IPS-18c (cell line): ENCODE measurements around the gene ZFYVE28.
"Not testable (repeated sequence)": the region's sequence is repeated elsewhere in the genome, so short reads cannot be mapped to it uniquely, and the experiment has no call there.

Experiments used
- H3K4me3 ChIP-seq: 2 replicates; pipeline ENCODE4 v1.7.0; 2013; ENCODE audit warnings: low read depth, mild to moderate bottlenecking, low read length, moderate library complexity; ENCODE audit not compliant: insufficient read depth
- H3K9me3 ChIP-seq: one replicate; pipeline ENCODE4 v1.6.1; 2013; ENCODE audit warnings: mild to moderate bottlenecking, low read length, moderate library complexity; ENCODE audit not compliant: control insufficient read depth, insufficient read depth

The ZFYVE28 gene

DNA sequence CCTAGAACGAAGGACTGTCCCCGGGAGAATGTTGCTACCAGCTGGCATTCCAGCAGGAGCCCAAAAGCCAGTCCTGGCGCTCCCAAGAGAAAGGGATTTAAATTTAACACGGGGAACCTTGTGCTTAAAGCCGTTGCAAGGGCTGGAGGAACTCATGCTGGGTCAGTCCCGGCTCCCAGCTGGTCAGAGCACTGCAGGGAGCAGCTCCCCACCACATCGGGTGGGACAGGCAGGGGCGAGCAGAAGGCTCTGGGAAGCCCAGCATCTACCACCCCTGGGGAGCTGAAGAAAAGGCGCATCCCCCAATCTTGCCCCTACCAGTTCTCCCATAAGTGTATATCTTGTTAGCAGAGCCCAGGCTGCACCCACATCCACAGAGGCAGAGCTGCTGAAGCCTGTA, 16.0 kb upstream of the ZFYVE28 start:
- H3K9me3 ChIP-seq, result no peaks in the 10 kb centered on the region
- H3K4me3 ChIP-seq, result no peak overlapping the region

DNA sequence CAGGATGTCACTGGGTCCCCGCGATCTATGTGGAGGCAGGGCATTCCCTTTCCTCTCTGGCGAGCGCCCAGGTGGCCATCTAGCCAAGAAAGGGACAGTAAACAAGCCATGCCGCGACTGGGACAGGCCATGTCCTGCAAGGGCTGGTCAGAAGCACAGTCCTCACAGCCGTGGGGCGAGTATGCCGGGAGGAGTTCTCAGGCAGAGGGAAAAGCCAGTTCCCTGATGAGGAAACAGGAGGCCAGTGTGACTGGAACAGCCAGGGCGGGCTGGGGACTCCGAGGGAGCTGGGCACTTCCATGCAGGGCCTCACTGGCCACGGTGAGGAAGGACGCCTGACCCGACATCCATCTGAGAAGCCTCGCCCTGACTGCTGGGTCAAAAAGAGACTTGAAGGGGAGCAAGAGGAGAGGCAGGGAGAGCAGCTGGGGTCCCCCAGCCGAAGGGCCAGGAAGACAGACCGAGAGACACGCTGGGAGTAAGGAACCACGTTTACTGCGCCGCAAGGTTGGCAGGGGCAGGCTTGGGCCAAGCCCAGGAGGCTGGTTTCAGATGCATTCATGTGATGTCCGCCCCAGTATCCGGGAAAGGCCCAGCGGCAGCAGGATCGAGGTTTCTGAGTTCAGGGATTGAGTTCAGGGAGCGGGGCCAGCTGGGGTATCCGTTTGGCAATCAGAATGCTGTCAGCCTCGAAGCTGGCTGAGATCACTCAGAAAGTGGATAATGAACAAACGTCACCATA, 15.3 kb upstream of the ZFYVE28 start:
- H3K4me3 ChIP-seq, result no peak overlapping the region
- H3K9me3 ChIP-seq, result no peaks in the 10 kb centered on the region

- Histone ChIP-seq H3K9me3 (no peaks in the 10 kb centered on the region), H3K4me3 (no peak overlapping the region)
These were observed 14.6 kb upstream of the ZFYVE28 start for GRCh38 chr4:2432991-2433530.

- no peaks in the 10 kb centered on the region for H3K9me3 ChIP-seq
- no peak overlapping the region for H3K4me3 ChIP-seq
These were observed 13.6 kb upstream of the ZFYVE28 start for GRCh38 chr4:2432004-2432403.

GRCh38 chr4:2429945-2430757, 11.7 kb upstream of the ZFYVE28 start:
- not testable (repeated sequence) for H3K4me3 ChIP-seq

GRCh38 chr4:2428496-2429213, 10.2 kb upstream of the ZFYVE28 start:
- no peaks in the 10 kb centered on the region for H3K9me3 ChIP-seq
- H3K4me3 ChIP-seq, result no peak overlapping the region

More at GRCh38 chr4:2429945-2430757, 11.7 kb upstream of the ZFYVE28 start:
- H3K9me3 ChIP-seq, result not testable (repeated sequence)

GRCh38 chr4:2427383-2428334, 9.2 kb upstream of the ZFYVE28 start:
- no peaks in the 10 kb centered on the region for H3K9me3 ChIP-seq
- no peak overlapping the region for H3K4me3 ChIP-seq

DNA sequence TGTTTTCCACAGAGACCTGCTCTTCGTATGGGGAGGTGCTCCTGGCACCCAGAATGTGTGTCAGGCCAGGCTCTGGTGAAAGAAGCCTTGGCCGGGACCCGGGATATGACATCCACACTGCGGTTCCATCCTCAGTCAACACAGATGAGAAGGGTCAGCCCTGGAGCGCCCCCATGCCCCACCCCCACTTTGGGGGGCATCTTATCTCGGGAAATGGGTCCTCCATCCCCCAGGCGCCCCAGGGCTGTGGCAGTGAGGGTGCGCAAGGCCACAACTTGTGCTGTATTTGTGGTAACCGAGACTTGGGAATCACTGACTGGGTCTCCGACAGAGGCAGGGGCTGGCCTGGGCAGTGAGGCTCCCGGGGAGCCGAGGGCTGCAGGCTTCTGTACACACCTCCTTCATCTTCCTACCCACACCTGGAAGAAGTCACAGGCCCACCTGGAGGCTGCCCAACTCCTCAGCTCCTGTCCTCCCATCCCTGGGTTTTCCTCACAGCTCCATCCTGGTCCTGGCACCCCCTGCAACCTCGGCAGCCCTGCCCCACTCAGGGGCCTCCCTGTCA, 8.3 kb upstream of the ZFYVE28 start:
- H3K9me3 ChIP-seq, result no peaks in the 10 kb centered on the region
- H3K4me3 ChIP-seq, result no peak overlapping the region

DNA sequence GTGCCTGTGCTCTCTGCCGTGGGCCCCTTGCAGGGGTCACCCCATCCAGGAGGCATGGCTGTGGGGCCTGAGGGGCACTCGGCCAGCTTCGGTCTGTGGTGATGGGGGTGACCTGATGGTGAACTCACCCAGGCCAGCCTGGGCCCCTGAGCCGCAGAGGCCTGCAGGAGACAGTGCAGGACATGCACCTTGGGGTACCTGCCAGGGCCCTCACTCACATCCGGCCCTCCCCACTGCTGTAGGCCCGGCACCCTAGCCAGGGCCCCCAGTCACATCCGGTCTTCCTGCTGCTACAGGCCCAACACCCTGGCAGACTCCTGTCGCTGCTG, 7.6 kb upstream of the ZFYVE28 start:
- Histone ChIP-seq H3K9me3 (no peaks in the 10 kb centered on the region), H3K4me3 (no peak overlapping the region)

DNA sequence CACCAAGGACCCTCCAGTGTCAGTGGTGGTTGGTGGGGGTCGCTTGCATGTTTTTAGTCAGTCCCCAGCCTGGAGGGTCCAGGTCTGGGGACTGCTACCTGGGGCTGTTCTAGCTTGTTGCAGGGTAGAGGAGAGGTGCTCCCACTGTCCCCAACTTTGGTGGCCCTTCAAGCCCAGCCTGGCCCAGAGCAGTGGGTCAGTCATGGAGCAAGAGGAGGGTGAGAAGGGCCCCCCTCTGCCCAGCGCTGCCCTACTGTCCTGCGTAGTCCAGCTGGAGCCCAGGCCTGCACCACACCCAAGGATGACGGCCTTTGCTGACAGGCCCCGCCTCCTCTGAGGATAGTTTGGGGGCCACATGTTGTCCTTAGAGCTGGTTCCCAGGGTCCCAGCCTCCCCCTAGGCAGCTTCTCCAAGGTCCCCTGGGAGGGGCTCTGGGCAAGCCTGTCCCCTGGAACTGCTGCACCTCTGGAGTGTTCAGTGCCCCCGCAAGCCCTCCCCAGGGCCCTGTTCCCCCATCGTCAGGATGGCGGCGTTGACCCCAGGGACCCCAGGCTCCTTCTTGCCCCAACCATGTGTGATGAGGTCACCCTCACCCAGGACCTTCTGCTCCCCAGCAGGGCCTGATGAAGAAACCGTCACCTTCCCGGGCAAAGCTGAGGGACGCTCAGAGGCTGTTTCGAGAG, 7.1 kb upstream of the ZFYVE28 start:
- no peaks in the 10 kb centered on the region for H3K9me3 ChIP-seq

GRCh38 chr4:2424581-2424980, 6.1 kb upstream of the ZFYVE28 start:
- H3K4me3 ChIP-seq, result no peak overlapping the region

More for the DNA sequence above, 7.1 kb upstream of the ZFYVE28 start:
- H3K4me3 ChIP-seq, result no peak overlapping the region

DNA sequence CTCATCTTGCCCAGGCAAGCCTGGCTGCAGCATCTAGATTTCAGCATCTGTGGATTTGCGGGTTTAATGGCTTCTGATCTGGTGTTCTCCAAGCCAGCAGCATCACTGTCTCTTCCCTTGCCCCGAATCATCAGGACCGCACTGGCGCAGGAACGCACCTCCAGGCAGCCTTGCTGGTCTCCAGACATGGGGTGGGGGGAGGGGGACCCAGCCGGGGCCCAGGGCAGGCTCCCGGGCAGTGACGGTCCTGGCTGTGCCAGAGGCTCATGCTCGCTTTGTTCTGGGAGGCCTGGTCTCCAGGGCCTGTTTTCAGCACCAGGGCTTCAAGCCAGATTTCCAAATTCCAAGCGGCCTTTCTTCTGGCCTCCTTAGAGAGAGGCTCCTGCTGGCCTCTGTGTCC, 5.2 kb upstream of the ZFYVE28 start:
- Histone ChIP-seq H3K9me3 (no peaks in the 10 kb centered on the region), H3K4me3 (no peak overlapping the region)

More at GRCh38 chr4:2424581-2424980, 6.1 kb upstream of the ZFYVE28 start:
- H3K9me3 ChIP-seq, result no peaks in the 10 kb centered on the region

- H3K9me3 ChIP-seq, result no peaks in the 10 kb centered on the region
- no peak overlapping the region for H3K4me3 ChIP-seq
These were observed 4.6 kb upstream of the ZFYVE28 start for GRCh38 chr4:2423066-2423465.

DNA sequence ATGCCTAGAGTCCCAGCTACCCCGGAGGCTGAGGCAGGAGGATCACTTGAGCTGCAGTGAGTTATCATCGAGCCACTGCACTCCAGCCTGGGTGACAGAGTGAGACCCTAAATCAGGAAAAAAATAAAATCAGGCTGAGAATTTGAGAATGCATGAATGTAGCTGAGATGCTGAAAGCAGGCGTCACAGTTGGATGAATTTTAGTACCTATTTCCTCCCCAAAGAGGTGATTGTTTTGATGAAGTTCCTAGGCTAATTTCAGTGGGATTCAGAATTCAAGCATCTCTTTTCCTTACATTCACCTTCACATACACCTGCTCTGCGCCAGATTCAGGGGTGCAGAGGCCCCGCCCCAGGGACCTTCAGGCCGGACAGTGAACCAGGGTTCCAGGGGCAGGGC, 3.5 kb upstream of the ZFYVE28 start:
- Histone ChIP-seq H3K9me3 (peaks cover under 1% of the 10 kb centered on the region), H3K4me3 (no peak overlapping the region)

DNA sequence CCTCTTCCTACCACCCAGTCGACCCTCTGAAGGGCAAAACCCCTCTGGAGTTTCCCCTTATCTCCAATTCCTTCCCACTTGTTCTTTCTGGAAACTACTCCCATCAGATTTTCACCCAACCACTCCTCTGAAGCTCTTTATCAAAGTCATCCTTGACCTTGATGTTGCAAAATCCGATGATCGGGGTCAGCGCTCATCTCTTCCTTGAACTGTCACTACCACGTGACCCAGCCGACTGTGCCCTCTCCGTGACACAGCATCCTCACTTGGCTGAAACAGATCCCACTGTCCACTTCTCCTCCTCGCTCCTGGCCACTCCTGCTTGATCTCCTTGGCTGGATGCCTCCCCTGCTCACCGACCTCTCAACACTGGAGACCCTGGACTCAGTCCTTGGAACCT, 1.4 kb upstream of the ZFYVE28 start:
- Histone ChIP-seq H3K9me3 (peaks cover 2% of the 10 kb centered on the region), H3K4me3 (no peak overlapping the region)
